ENCODE data around the gene DHRS1.

The DHRS1 gene

GRCh38 chr14:24308342-24309124 lies 9.0 kb upstream of the DHRS1 start:
- DNase-seq (ENCODE audit: low read depth): no peak
- H3K4me3 ChIP-seq (ENCODE audit: low read depth, low read length): no peak overlapping the region
- TF ChIP-seq CTCF (IDR thresholded peaks at IDR 0.05; ENCODE audit: insufficient read depth, low read depth, low read length, missing control alignments): no peak

GRCh38 chr14:24307575-24308341 lies 8.2 kb upstream of the DHRS1 start, which contains the start of gene CIDEB:
Gene CIDEB (minus strand): TSS chr14:24307977. CDS start chr14:24307858, 119 bp downstream.
- TF ChIP-seq CTCF (IDR thresholded peaks at IDR 0.05; ENCODE audit: insufficient read depth, low read depth, low read length, missing control alignments): peak; percentile 91
- peak; percentile 76 for DNase-seq (ENCODE audit: low read depth)
- no peak within 1 kb of the TSS for H3K4me3 ChIP-seq (ENCODE audit: low read depth, low read length)

- DNase-seq (ENCODE audit: low read depth): no peak
- H3K4me3 ChIP-seq (ENCODE audit: low read depth, low read length): no peak overlapping the region
- no peak for TF ChIP-seq CTCF (IDR thresholded peaks at IDR 0.05; ENCODE audit: insufficient read depth, low read depth, low read length, missing control alignments)
Observed at GRCh38 chr14:24307156-24307574, 7.6 kb upstream of the DHRS1 start.

GRCh38 chr14:24304019-24304387 lies 4.4 kb upstream of the DHRS1 start:
- no peak for DNase-seq (ENCODE audit: low read depth)
- no peak overlapping the region for H3K4me3 ChIP-seq (ENCODE audit: low read depth, low read length)
- no peak for TF ChIP-seq CTCF (IDR thresholded peaks at IDR 0.05; ENCODE audit: insufficient read depth, low read depth, low read length, missing control alignments)

DNA sequence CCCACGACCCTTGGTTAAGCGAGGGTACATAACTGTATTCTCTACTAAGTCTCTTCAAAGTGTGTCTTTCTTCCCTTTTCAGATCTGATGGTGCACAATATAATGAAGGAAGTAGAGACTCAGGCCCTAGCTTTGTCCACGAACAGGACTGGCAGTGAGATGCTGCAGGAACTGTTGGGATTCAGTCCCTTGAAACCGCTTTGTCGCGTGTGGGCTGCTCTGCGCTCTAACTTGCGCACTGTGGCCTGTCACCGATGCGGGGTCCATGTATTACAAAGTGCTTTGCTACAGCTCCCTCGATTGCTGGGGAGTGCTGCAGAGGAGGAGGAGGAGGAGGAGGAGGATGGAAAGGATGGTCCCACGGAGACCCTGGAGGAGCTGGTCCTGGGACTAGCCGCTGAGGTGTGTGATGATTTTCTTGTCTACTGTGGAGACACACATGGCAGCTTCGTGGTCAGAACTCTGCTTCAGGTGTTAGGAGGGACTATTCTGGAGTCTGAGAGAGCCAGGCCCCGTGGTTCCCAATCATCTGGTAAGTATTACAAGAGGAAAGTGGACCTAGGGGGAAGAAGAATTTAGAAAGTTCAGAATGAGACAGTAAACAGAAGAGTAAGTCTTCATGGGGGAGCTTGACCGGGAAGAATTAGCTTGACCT lies 873 bp upstream of the DHRS1 start:
- DNase-seq (ENCODE audit: low read depth): no peak
- peak overlapping the region; percentile 72 for H3K4me3 ChIP-seq (ENCODE audit: low read depth, low read length)
- no peak for TF ChIP-seq CTCF (IDR thresholded peaks at IDR 0.05; ENCODE audit: insufficient read depth, low read depth, low read length, missing control alignments)

DNA sequence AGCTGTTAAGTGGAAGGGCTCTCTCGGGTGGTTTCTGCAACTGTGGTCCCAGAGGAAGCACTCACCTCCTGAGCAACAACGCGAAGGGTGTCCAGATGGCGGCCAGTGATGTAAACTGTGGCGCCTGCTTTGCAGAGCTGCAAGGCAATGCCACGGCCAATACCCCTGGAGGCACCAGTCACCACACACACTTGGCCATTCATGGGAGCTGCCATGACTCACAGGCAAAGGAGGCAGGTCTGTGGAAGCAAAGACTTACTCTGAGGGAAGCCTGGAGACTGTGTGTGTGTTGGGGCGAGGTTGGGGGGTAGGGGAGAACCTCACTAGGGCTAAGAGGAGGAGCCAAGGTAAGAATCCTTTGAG lies 707 bp downstream of the DHRS1 start:
- no peak for DNase-seq (ENCODE audit: low read depth)
- no peak for TF ChIP-seq CTCF (IDR thresholded peaks at IDR 0.05; ENCODE audit: insufficient read depth, low read depth, low read length, missing control alignments)
- peak overlapping the region; percentile 72 for H3K4me3 ChIP-seq (ENCODE audit: low read depth, low read length)

All from GM12865 (cell line).